T-helper 1 cell treated with Interleukin-12 subunit alpha and Interleukin-12 subunit beta and Interleukin-4 antibody, amounts not matched to agents 30 ng/mL and 1 ng/mL, for 36 hours (primary cell): ENCODE data around the gene NHS. TPM values are rescaled to one million over a fixed set of nuclear protein-coding genes. Genes with fewer than 3 reads are reported as not detected.

Source experiments
- intact Hi-C: fragments of 100-400 bp; cut with micrococcal nuclease; formaldehyde crosslinking; loops from one replicate; pipeline ENCODE4 v1.15.1; 2024
- total RNA-seq: library from RNA; stranded (reverse); gene quantifications from 2 replicates; pipeline ENCODE4 v1.2.3, GENCODE V29; 2022

The NHS gene
- total RNA-seq, 1 donor from 2014 or later, result 5.4 TPM

DNA sequence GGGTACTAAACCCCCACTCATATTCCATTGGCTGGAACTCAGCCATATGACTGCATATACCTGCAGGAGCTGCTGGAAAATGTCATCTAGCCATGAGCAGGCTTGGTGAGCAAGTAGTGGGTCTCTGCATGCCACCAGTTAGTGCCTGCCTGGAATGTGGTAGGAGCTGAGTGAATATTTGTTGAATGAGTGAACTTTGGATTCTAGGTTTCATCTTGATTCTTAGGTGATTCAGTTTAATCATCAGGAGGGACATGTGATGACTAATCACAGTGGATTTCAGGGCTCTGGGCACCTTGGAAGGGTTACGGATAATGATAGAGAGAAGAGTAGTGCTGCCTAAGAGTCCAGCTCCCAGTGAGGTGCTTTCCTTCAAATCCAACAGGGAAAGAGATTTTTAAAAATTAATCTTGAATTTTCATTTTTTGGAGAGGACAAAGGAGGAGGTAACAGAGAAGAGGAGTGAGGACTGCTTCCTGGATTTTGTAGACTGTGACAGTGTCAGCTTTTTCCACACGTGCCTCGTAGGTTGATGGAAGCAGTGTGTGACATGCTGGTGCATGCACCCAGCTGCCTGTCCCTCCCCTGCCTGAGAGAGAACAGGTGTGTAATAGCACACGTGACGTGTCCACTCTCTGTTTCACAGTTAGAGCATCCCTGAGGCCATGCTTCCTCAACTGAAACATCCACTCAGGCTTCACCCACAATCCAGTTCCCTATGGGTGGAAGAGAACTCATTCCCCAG is 30.4 kb downstream of the NHS start:
- intact Hi-C loops, result no loop called here

DNA sequence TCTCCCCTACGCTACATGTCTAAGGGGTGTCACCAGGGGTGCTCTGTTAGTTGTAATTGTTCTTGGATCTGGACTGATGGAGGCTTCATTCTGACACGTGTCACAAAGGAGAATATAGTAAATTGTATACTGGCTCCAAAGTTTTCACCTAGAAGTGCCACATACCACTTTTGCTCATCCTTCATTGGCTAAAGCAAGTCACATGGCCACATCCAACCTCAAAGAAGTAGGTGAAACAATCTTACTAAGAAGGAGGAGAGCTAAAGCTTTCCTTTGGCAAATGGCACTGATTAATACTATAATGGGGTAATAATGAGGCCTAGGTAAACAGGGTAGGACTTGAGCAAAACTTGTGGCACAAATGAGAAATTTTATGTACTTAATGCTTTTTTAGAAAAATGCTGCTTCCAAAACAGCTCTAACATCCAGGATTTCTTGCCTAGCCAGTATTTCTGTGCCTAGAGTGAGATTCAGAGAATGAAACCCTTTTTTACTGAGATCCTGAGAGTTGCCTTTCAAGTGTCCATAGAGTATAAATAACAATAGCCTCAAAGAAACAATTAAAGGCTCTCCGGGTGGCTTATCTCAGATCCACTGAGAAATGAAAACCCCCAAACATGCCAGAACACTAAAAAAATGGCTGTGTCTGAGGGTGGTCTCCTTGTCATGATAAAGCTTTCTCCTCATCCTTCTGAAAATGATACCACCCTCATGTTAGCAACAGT is 34.7 kb downstream of the NHS start:
- intact Hi-C loops, result no loop called here

DNA sequence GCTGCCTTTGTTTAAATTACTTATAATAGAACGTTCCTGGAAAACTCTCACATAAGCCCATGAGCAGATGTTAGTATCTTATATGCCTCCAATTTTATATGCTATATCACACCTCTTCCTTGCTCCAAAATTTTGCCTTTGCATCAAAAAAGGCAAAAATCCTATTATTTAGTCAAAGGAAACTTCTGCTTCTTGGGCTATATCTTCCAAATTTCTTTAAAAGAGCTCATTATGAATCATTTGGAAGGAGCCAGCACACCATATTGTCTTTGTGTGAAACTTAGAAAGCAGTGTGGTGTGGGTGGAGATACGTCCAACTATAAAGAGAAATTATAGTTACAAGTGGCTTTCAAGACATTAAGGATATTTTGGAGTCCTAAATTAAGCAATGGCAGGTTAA is 35.7 kb downstream of the NHS start:
- intact Hi-C loops, result no loop called here

DNA sequence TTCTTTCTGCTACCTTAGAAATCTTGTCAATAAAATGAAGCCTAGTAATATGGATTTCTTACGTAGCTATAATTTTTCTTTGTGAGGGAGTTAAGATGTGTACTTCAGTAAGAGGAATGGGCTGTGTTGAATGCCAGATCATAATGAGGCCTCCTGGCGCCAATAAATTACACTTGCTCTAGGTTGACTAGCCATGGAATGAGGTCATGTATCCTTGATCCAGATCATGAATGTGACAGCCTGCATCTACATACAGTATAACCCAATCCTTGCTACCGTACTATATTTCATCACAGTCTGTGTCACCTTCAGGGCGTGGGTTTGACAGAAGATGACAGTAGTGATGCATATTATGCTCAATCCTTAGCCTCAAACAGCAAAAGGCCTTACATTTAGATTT is 36.2 kb downstream of the NHS start:
- intact Hi-C loops, result no loop called here

DNA sequence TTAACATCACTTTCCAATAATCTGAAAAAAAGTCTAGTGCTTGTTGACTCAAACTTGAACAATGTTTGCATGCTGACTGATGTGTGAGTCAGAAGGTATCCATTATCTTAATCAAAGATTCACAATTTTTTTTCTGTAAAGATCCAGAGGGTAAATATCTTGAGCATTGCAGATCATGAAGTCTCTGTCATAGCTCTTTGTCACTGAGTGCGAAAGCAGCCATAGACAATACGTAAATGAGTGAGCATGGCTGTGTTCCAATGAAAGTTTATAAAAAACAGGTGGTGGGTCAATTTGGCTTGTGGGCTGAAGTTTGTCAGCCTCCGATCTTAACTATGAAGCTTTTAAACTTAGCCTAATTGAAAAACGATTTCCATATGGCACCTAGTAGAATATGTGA is 37.7 kb downstream of the NHS start:
- intact Hi-C loops, result no loop called here

DNA sequence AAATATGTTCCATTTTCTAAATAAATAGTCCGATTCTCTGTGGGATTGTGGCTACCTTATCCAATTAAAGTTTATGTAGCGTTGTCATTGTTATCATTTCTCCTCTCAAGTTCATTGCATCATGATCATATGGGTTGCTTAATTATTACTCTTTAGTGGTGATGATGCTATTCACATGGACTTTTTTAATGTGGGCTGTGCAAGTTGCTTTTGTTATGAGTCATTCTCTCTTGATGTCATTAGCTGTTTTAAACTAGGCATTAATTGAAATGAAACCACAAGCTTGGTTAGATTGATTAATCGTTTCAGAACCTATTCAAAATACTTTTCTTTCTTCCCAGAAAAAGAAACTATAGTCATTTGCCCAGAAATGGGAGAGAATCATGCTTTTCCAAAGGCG is 38.2 kb downstream of the NHS start:
- intact Hi-C loops, result no loop called here

DNA sequence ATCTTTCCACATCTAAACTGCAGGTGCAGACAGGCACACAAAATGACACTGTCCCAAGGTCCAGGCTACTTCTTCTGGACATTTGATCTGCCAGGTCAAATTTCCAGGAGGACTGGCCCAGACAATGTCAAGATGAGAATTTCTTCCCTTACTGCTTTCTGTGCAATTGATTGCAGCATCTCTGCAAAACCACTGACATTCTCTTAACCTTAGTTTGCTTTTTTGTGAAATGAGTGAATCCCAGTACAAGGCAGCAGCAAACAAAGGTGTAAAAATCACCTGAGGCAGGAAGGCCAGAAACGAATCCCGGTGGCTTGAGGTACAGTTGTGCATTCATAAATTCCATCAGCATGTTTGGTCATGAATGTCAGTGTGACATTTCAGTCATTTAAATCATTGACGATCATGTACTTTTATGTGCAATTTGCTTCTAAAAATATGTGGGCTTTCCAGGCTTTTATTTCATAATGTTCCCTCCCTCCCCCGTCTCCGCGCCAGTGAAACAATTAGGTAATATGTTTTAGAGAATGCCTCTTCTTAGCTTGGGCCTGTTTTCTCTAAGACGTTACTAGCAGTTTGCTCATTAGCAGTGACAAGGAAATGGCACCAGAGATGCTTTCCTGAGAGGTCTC is 39.1 kb downstream of the NHS start:
- intact Hi-C loops, result no loop called here

DNA sequence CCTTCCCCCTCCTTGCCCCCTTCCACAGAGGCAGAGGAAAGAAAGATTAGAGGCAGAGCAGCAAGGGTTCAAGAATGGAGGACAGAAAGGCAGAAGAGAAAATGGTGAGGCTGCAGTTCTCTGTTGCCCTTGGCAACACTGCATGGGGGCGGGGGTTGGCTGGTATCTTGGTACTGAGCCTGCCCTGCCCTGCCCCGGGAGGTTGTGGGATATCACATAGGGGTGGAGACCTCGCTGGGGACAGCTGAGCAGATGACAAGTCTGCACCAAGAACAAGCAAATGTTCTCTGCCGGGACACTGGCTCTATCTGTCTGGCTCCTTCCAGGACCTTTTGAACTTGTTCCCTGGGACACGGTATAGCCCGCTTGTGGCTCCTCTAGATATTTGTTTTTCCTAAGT is 39.8 kb downstream of the NHS start:
- intact Hi-C loops, result no loop called here

DNA sequence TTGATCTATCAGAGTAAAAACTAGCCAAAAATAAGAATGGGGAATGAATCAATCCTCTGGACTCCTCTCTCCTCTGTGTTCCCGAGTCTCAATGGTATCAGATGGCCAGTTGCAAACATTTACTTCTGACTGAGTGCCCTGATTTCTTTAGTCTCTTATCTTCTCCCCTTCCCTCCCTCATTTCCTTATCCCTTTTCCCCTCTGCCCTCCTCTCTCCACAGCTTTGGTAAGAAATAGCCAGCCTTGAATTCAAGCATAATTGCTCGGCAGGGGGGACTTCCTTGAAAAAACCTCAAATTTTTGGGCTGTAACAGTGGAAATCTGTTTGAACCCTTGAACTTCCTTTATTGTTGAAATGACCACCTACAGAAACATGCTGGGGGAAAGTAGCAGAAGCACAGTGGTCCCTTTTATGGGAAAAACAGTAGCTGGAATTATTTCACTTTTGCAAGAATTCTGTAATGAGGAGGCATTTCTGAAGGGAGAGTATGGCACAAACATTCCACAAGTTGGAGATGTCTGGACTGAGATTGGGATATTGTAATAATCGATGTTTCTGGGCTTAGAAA is 40.3 kb downstream of the NHS start:
- intact Hi-C loops, result no loop called here

DNA sequence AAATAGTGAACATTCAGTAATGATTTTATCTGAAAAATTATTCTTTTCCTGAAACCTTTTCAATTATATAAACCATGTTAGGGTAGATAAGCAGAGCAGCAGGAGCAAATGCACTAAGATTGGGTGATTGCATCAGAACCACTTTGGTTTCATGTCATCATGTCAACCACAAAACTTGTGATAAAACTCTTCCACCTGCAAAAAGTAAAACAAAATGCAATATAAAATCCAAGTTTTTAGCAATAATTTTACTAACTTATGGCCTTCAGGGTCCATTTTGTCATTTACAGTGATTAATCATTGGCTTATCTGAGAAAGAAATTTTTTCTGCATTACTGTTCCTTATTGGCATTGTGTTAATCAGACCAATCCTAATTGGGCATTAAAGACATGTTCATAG is 42.4 kb downstream of the NHS start:
- intact Hi-C loops, result no loop called here

DNA sequence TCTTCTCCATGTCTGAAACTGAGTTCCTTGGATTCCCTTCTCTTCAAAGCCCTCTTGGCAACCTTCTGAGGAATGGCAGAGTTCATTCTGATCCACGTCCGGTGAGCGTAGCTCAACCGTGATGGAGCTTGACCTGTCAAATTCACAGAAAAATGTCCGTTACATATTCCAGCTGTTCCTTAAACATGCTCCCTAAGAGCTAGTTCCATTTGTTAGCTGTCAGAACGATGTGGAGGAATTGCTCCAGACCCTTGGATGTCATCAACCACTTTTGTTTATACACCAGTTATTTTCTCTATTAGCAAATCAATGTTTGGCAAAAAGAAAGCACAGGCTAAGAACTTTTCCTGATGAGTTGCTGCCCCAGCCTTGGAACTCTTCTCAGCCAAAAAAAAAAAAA is 50.1 kb downstream of the NHS start:
- intact Hi-C loops, result no loop called here

DNA sequence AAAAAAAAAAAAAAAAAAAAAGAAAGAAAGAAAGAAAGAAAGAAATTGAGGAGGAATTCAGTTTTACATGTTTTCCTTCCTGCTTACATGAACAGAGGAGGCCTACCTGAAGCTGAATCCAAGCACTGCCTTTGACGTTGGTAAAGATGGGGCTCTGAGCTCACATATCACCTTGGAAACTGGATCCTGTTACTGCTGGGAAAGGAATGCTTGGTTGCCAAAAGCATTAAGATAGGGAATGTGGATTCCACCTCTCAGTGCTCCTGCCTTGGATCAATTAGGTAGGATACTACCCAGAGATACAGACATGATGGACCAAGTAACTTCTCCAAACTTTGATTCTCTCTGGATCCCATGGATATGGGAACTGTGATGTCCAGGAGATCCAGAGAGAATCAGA is 50.6 kb downstream of the NHS start:
- intact Hi-C loops, result no loop called here

DNA sequence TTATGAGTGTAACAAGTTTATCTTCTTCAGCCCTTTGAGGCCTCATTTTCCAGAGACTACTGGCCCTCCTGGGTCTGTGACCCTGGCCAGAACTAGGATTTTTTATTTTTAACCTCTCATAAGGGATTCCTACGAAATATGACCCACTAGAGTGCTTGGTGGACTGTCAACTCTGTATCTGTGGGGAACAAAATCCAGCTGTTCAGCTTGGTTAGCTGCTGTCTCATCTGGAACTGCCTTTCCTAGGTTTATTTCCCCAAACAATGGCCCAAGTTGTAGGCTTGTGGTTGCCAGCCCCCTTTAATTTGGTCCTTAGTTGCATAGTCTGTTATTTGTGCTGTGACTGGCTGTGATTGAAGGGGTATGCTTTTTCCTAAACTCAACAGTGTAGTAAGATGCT is 56.2 kb downstream of the NHS start:
- intact Hi-C loops, result no loop called here

DNA sequence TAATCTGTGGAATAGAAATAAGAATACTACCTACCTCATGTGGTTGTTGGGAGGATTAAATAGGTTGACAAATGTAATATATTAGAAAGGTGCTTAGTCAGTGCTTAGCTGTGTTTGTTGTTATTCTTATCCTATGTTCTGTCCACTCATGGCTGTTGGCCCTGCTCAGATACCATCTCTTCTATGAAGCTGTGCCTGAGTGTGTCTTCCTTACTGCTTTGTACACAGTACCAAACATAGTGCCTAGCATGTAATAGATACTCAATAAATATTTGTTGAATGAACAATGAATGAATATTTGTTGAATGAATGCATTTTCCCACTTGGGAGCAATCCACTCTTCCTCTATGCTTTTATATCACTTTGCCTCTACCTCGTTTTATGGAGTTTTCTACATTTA is 57.2 kb downstream of the NHS start:
- intact Hi-C loops, result no loop called here

DNA sequence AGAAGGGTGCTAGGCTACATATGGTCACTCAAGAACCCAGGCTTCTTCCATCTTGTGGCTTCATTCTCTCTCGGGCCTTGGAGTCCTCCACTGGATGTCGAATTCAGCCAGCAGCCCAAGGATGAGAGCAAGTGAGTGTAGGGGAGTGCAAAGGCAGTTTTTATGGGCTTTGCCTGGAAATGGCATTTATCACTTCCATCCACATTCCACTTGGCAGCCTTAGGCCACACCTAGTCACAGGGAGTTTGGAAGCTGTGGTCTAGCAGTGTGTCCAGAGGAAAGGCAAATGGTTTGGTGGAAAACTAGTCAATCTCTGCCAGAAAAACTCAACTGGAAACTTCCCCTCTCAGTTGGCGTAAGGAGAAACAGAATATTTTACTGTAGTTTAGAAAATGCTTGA is 59.0 kb downstream of the NHS start:
- intact Hi-C loops, result no loop called here

DNA sequence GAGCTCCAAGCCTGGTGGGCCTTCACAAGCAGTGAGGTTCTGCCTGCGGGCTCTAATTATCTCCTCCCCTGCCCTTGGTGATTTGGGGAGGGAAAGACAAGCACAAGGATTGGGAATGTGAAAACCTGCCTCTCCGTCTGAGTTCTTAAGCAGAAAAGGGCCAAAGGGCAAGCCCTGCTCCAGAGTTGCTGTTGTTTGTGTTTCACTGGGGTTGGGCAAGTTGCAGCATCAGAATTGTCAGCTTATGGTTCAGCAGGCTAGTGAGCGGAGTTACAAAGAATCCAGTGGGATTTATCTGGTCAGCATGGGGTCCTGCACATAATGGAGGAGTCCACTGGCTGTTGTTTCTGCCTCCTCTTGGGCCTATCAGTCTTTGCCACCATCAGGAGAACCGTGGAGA is 60.5 kb downstream of the NHS start:
- intact Hi-C loops, result no loop called here

DNA sequence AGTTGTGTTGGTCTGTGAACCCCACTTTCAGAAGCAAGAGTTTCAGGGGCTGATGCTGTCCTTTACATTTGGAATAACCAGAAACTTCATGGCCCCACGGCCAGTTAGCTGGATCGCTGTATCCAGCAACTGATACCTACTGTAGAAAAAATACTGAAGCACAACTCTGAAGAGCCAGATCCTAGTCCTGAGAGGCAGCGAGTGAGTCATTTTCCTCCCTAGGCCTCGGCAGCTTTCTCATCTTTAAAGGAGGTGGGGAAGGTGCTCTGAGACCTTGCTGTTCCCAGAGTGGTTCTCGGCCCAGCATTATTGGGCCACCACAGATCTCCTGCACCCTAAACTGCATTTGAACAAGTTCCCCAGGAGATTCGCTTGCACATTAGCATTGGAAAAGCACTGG is 63.2 kb downstream of the NHS start:
- intact Hi-C loops, result no loop called here

DNA sequence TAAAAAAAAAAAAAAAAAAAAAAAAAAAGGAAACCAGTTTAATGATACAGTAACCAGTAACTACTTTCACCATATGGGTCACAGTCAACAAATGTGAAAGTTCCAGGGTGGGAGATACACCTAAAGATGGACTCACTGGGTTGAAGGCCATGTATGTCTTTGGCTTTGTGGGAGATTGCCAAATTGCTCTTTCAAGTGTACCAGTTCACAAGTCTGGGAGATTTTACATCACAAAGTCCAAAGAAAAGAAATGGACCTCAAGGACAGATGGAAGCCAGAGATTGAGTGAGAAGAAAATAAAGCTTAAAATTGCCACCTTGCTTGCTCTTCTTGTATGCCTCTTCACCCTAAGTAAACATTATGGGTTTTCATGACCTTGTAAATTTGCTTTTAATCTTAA is 65.3 kb downstream of the NHS start:
- intact Hi-C loops, result no loop called here

DNA sequence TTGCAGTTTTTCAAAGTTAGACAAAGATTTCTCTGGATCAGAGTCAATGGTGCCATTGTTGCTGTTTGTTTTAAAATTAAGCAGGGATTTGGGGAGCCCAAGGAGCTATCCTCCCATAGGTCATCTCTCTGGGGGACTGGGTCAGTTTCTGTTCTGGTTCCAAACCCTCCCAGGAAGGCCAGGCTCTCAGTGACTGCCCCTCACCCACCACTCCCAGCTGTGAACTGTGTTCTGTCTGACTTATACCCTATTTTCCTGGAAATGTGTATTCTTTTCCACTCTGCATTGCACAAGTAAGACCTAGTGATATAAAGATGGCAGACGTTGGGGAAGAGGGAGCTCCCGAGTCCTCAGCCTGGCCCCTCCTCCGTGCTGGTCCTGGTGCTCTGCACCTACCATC is 65.8 kb downstream of the NHS start:
- intact Hi-C loops, result no loop called here

DNA sequence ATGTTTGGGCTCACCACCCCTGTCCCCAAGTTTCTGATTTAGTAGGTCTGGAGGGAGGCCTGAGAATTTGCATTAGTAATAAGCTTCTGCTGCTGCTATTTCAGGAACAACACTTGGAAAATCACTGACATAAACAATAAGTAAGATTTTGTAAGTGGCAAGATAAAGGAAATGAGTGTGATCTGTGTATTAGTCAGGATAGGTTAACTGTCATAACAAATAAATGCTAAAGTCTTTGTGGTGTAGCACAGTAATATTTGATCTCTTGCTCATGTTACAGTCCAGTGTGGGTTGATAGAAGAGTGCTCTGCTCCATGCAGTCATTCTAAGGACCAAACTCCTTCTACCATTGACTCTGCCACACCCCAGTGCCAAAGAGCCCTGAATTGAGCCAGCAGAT is 67.0 kb downstream of the NHS start:
- intact Hi-C loops, result no loop called here

DNA sequence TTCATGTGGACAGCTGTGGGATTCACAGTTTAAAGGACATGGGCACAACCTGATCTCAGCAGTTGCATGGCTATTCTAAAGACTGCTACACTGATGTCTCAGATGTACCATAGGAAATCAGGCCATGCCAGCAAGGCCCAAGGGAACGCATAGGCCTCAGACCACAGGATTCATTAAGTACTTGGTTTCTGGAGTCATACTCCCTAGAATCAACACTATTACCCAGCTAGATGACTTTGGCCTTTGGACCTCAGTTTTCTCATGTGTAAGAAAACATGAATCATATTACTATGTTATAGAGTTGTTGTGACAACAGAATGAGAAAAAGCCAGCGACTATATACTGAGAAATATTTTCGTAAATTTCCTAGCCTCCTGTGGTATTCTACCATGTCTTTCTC is 67.9 kb downstream of the NHS start:
- intact Hi-C loops, result no loop called here

DNA sequence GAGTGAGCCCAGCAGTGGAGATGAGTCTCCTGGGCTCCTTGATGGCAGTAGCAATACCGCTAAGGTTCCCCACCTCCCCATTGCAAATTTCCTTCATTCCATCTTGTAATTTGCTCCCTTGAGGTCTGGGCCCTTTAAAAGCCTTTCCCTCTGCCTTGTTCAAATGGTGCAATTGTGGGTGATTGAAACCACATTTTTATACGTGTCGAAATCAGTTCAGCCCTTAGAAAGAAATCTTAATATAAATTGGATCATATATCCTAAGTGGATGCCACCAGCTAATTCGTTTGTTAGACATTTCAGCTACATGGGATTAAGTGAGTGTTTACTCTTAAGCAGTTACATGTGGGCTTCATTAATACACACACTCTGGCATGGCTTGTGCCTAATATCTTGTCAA is 68.6 kb downstream of the NHS start:
- intact Hi-C loops, result no loop called here
